Measurements from ENCODE around the gene AFF4. TPM values are rescaled to one million over a fixed set of nuclear protein-coding genes. Genes with fewer than 3 reads are reported as not detected.

The AFF4 gene
- total and polyA plus RNA-seq, 2 experiments from 2014 or later, result 44.0 to 92.9 TPM

- TF ChIP-seq CTCF (IDR thresholded peaks at IDR 0.05; ENCODE audit: poor library complexity), result no peak
- TF ChIP-seq EZH2phosphoT487 (IDR thresholded peaks at IDR 0.05; ENCODE audit: low read depth, severe bottlenecking, unreplicated experiment), result no peak
- no peak for TF ChIP-seq EZH2 (IDR thresholded peaks at IDR 0.05; ENCODE audit: borderline replicate concordance)
- Histone ChIP-seq H3K4me3 (no peak overlapping the region), H3K79me2 (no peaks in the 10 kb centered on the region), H2AFZ (no peak overlapping the region), H3K36me3 (replicated peaks; ENCODE audit: insufficient read depth, low read depth) (no peaks in the 10 kb centered on the region), H3K27ac (peak overlapping the region; percentile 86), H3K4me1 (ENCODE audit: insufficient read depth) (peaks cover 31% of the 10 kb centered on the region), H3K27me3 (no peaks in the 10 kb centered on the region), H3K9me3 (ENCODE audit: low read depth) (no peaks in the 10 kb centered on the region), H4K20me1 (ENCODE audit: insufficient read depth, poor library complexity, severe bottlenecking) (no peaks in the 10 kb centered on the region), H3K4me2 (no peak overlapping the region), H3K9me2 (replicated peaks; ENCODE audit: insufficient read depth) (no peaks in the 10 kb centered on the region)
- 100% methylated on average over 1 of the region's 1 CpG for WGBS (ENCODE audit: low lambda C conversion rate, missing lambda C conversion rate)
- DNase-seq (ENCODE audit: low spot score), result no peak
Observed at GRCh38 chr5:132836852-132837251, 126.6 kb downstream of the AFF4 start.

- WGBS (ENCODE audit: low lambda C conversion rate, missing lambda C conversion rate), result 96% methylated on average over 3 of the region's 3 CpGs
Observed at GRCh38 chr5:132834057-132834456, 129.4 kb downstream of the AFF4 start.

GRCh38 chr5:132832612-132833011 is 130.8 kb downstream of the AFF4 start:
- no peak overlapping the region for H3K27ac ChIP-seq
- no peaks in the 10 kb centered on the region for H3K9me3 ChIP-seq (ENCODE audit: low read depth)
- peaks cover 8% of the 10 kb centered on the region for H3K4me1 ChIP-seq (ENCODE audit: insufficient read depth)
- no peaks in the 10 kb centered on the region for H3K9me2 ChIP-seq (replicated peaks; ENCODE audit: insufficient read depth)
- H3K4me3 ChIP-seq, result no peak overlapping the region
- no peak overlapping the region for H3K4me2 ChIP-seq
- peaks cover 16% of the 10 kb centered on the region for H3K79me2 ChIP-seq
- TF ChIP-seq EZH2phosphoT487 (IDR thresholded peaks at IDR 0.05; ENCODE audit: low read depth, severe bottlenecking, unreplicated experiment) (no peak), EZH2 (IDR thresholded peaks at IDR 0.05; ENCODE audit: borderline replicate concordance) (no peak), CTCF (IDR thresholded peaks at IDR 0.05; ENCODE audit: poor library complexity) (no peak)
- no peak overlapping the region for H2AFZ ChIP-seq
- H3K27me3 ChIP-seq, result no peaks in the 10 kb centered on the region
- no peaks in the 10 kb centered on the region for H4K20me1 ChIP-seq (ENCODE audit: insufficient read depth, poor library complexity, severe bottlenecking)
- no peak for DNase-seq (ENCODE audit: low spot score)
- 88% methylated on average over 5 of the region's 5 CpGs for WGBS (ENCODE audit: low lambda C conversion rate, missing lambda C conversion rate)
- H3K36me3 ChIP-seq (replicated peaks; ENCODE audit: insufficient read depth, low read depth), result no peaks in the 10 kb centered on the region

More at GRCh38 chr5:132834057-132834456, 129.4 kb downstream of the AFF4 start:
- DNase-seq (ENCODE audit: low spot score), result no peak
- no peak overlapping the region for H2AFZ ChIP-seq
- peaks cover 6% of the 10 kb centered on the region for H3K79me2 ChIP-seq
- H3K4me2 ChIP-seq, result no peak overlapping the region
- no peaks in the 10 kb centered on the region for H3K36me3 ChIP-seq (replicated peaks; ENCODE audit: insufficient read depth, low read depth)
- H3K9me3 ChIP-seq (ENCODE audit: low read depth), result no peaks in the 10 kb centered on the region
- H3K27me3 ChIP-seq, result no peaks in the 10 kb centered on the region
- H3K27ac ChIP-seq, result no peak overlapping the region
- no peaks in the 10 kb centered on the region for H4K20me1 ChIP-seq (ENCODE audit: insufficient read depth, poor library complexity, severe bottlenecking)
- no peak overlapping the region for H3K4me3 ChIP-seq
- no peaks in the 10 kb centered on the region for H3K9me2 ChIP-seq (replicated peaks; ENCODE audit: insufficient read depth)
- H3K4me1 ChIP-seq (ENCODE audit: insufficient read depth), result peaks cover 18% of the 10 kb centered on the region
- TF ChIP-seq EZH2 (IDR thresholded peaks at IDR 0.05; ENCODE audit: borderline replicate concordance), result no peak
- no peak for TF ChIP-seq CTCF (IDR thresholded peaks at IDR 0.05; ENCODE audit: poor library complexity)
- TF ChIP-seq EZH2phosphoT487 (IDR thresholded peaks at IDR 0.05; ENCODE audit: low read depth, severe bottlenecking, unreplicated experiment), result no peak
